ENCODE measurements around the gene PADI6. TPM values are rescaled to one million over a fixed set of nuclear protein-coding genes. Genes with fewer than 3 reads are reported as not detected.

PADI6 gene
- total and polyA plus RNA-seq, 7 donors = 0.04 TPM; not detected in 6

DNA sequence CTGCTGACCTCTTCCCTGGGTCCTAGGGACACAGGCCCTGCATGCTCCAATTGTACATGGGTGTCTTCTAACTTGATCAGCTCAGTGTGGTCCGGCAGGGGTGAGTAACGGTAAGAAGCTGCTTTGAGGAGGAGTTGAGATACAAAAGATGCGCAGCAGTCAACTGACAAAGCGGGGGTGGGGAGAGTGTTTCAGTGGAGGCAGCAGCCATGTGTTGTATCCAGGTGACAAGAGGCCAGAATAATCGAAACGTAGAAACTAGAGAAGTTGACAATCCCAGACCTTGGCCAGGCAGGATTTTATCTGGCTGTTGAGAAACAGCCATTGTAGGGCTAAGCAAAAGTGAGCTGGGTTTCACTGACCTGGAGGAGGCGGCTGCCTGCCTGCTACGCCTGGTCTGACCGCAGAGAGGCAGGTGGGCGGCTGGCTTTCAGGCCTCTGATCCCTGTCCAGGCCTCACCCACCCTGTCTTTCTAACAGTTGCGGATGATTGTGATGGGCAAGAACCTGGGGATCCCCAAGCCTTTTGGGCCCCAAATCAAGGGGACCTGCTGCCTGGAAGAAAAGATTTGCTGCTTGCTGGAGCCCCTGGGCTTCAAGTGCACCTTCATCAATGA is 28.8 kb downstream of the PADI6 start:
- DNase-seq = no peak
- ATAC-seq = no peak
- intact Hi-C loops (cut with DNase I) = no loop called here
- H3K27ac ChIP-seq = no peak overlapping the region
- TF ChIP-seq, protein P1, sequence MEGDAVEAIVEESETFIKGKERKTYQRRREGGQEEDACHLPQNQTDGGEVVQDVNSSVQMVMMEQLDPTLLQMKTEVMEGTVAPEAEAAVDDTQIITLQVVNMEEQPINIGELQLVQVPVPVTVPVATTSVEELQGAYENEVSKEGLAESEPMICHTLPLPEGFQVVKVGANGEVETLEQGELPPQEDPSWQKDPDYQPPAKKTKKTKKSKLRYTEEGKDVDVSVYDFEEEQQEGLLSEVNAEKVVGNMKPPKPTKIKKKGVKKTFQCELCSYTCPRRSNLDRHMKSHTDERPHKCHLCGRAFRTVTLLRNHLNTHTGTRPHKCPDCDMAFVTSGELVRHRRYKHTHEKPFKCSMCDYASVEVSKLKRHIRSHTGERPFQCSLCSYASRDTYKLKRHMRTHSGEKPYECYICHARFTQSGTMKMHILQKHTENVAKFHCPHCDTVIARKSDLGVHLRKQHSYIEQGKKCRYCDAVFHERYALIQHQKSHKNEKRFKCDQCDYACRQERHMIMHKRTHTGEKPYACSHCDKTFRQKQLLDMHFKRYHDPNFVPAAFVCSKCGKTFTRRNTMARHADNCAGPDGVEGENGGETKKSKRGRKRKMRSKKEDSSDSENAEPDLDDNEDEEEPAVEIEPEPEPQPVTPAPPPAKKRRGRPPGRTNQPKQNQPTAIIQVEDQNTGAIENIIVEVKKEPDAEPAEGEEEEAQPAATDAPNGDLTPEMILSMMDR (IDR thresholded peaks at IDR 0.05) = no peak
- no peak overlapping the region for H3K4me3 ChIP-seq
- no peaks in the 10 kb centered on the region for H3K36me3 ChIP-seq (ENCODE audit: insufficient read depth in 1 of 2, low read depth in 1 of 2)
- no peaks in the 10 kb centered on the region for H3K9me3 ChIP-seq
- 71 to 84% (median 76%) methylated on average over 11 of the region's 11 CpGs for WGBS, 3 donors
- no peaks in the 10 kb centered on the region for H3K4me1 ChIP-seq
- no peaks in the 10 kb centered on the region for H3K27me3 ChIP-seq (ENCODE audit: insufficient read depth in 3 of 3, low read length in 2 of 3)

DNA sequence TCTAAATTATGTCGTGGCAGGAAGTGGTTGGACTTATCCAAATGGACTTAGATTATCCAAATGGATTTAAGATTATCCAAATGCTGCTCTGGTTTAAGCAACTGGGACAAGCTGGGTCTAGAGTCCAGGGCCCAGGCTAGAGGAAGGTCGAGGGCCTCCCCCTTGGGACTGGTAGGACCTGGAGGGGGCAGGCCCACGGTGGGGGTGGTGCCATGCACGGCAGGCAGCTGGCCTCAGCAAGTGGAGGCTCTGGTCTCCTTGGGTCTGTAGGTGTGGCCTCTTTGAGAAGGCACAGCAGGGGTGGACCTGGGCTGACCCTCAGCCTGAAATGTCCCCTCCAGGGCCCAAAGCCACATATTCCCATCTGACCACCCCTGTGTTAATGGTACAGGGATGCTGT is 29.8 kb downstream of the PADI6 start:
- Histone ChIP-seq H3K9me3 (no peaks in the 10 kb centered on the region), H3K27me3 (ENCODE audit: insufficient read depth in 3 of 3, low read length in 2 of 3) (no peaks in the 10 kb centered on the region), H3K36me3 (ENCODE audit: insufficient read depth in 1 of 2, low read depth in 1 of 2) (no peaks in the 10 kb centered on the region), H3K27ac (no peak overlapping the region), H3K4me3 (no peak overlapping the region), H3K4me1 (no peaks in the 10 kb centered on the region)
- ATAC-seq = no peak
- intact Hi-C loops (cut with DNase I) = no loop called here
- no peak for DNase-seq
- 39 to 57% (median 56%) methylated on average over 4 of the region's 4 CpGs for WGBS, 3 donors
- TF ChIP-seq, protein P1 (IDR thresholded peaks at IDR 0.05) = no peak

DNA sequence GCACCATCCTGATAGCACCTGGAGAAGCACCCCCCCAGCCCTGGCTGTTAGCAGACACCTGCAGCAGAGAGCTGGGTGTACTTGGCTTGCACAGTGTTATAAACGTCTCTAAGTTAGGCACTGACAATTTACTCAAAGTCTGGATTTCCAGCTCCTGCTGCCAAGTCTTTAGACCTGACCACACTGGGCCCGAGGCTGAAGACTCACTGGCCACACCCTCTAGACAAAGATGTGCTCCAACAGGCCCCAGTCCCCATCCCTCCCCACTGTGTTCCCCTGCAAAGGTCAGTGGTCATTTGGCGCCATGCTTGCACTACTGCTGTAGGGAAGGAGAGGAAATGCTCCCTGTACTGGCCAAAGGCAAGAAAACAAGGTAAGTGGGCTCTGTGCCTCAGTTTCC is 31.1 kb downstream of the PADI6 start:
- intact Hi-C loops (cut with DNase I) = no loop called here
- ATAC-seq (no peak), DNase-seq (no peak)
- H3K27me3 ChIP-seq (ENCODE audit: insufficient read depth in 3 of 3, low read length in 2 of 3) = no peaks in the 10 kb centered on the region
- no peak overlapping the region for H3K4me3 ChIP-seq
- 32 to 57% (median 53%) methylated on average over 3 of the region's 3 CpGs for WGBS, 3 donors
- H3K9me3 ChIP-seq = no peaks in the 10 kb centered on the region
- H3K36me3 ChIP-seq (ENCODE audit: insufficient read depth in 1 of 2, low read depth in 1 of 2) = peaks cover 0 to 4% of the 10 kb centered on the region in 2 donors
- no peak overlapping the region for H3K27ac ChIP-seq
- TF ChIP-seq, protein P1 (IDR thresholded peaks at IDR 0.05) = no peak
- no peaks in the 10 kb centered on the region for H3K4me1 ChIP-seq

DNA sequence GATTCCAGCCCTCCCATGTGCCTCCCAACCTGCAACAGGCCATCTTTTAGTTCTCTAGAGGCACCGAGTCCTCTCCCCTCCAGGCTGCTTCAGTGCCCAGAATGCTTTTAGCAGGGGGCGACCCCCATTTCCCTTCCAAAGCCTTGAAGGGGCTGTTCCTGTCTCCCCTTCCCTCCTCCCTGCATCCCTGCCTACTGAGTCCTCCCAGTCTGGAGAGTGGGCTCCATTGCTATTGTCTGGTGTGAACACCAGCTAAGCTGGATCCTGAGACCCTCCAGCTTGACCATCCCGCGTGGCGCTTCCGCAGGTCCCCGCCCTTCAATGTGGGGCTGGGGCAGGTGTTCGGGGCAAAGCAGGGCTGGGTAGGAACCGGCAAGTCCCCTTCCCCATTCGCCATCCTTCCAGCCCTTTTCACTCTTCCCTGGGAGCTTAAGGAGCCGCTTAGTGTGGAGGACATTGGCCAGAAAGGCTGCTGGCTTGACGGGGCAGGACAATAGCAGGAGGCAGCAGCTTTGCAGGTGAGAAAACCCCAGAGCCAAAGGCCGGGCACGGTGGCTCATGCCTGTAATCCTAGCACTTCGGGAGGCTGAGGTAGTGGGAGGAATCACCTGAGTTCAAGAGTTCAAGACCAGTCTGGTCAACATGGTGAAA is 32.2 kb downstream of the PADI6 start:
- ATAC-seq = no peak
- Histone ChIP-seq H3K27ac (no peak overlapping the region), H3K9me3 (no peaks in the 10 kb centered on the region), H3K4me3 (no peak overlapping the region), H3K36me3 (ENCODE audit: insufficient read depth in 1 of 2, low read depth in 1 of 2) (peaks cover 0 to 15% of the 10 kb centered on the region in 2 donors), H3K27me3 (ENCODE audit: insufficient read depth in 3 of 3, low read length in 2 of 3) (no peaks in the 10 kb centered on the region), H3K4me1 (no peaks in the 10 kb centered on the region)
- no peak for DNase-seq
- intact Hi-C loops (cut with DNase I) = no loop called here
- 45 to 54% (median 52%) methylated on average over 15 of the region's 15 CpGs for WGBS, 3 donors
- TF ChIP-seq, protein P1 (IDR thresholded peaks at IDR 0.05) = no peak
